ENCODE measurements around the gene FTSJ3. TPM values are rescaled to one million over a fixed set of nuclear protein-coding genes. Genes with fewer than 3 reads are reported as not detected.
"Not testable (repeated sequence)": the region's sequence is repeated elsewhere in the genome, so short reads cannot be mapped to it uniquely, and the experiment has no call there.

FTSJ3 gene
- total RNA-seq, 2 donors from 2014 or later: 22.7 to 30.9 TPM

DNA sequence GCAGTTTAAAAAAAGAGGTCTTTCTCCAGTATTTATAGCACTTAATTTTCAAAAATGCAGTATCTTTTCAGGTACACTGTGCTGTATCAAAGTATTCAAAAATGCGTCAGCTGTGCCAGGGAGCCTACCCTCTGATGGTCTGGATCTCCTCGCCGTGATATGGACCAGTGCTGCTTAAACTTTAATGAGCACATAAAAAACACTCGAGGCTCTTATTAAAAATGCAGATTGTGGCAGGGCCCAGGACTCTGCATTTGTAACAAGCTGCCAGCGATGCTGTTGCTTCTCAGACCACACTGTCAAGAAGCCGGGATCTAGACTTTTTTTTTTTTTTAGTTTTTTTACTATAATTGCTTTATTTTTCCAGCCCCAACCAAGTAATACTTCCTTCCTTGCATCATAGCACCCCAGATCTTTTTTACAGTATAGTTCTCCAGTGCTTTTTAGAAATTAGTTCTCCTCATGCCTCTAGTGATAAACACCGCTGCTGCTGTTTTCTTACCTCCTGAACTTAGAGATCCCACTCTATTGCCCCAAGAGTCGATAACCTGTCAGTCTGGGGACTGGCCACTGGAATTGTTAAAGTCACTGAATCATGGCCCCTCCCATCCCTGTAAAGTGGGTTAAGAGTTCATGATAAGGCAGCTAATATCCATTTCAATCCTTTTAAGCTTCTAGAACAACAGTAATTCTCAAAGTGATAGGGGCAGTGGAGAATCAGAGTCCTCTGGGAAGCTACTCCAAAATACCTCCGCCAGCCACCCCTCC lies 16.6 kb upstream of the FTSJ3 start:
- Histone ChIP-seq H3K27me3 (no peaks in the 10 kb centered on the region), H3K9me3 (peaks cover 0 to 6% (median 0%) of the 10 kb centered on the region in 3 donors), H3K4me1 (peaks cover 40% of the 10 kb centered on the region), H3K36me3 (replicated peaks in 1 of 2; ENCODE audit: insufficient read depth in 1 of 2, low read depth in 2 of 2) (no peaks in the 10 kb centered on the region), H3K27ac (peak overlapping the region in 3 of 4 donors; percentile 87 to 94 (median 92)), H3K4me3 (no peak overlapping the region)
- intact Hi-C loops (cut with DNase I): no loop called here
- TF ChIP-seq POLR2A (IDR thresholded peaks at IDR 0.05): no peak
- TF ChIP-seq CTCF (IDR thresholded peaks at IDR 0.05): no peak
- no peak for DNase-seq
- ATAC-seq: no peak
- WGBS, 2 donors: 76 to 89% methylated on average over 9 of the region's 9 CpGs

GRCh38 chr17:63843387-63843888 lies 16.0 kb upstream of the FTSJ3 start:
- H3K4me3 ChIP-seq: peak overlapping the region in 1 of 2 donors; percentile 32
- WGBS, 2 donors: 9 to 12% methylated on average over 15 to 19 of the region's 19 CpGs
- H3K27ac ChIP-seq: peak overlapping the region; percentile 85 to 94 (median 90)
- H3K36me3 ChIP-seq (replicated peaks in 1 of 2; ENCODE audit: insufficient read depth in 1 of 2, low read depth in 2 of 2); H3K27me3 ChIP-seq; intact Hi-C loops (cut with DNase I); ATAC-seq; H3K9me3 ChIP-seq: not testable (repeated sequence)
- DNase-seq: peak in 3 of 4 donors; percentile 45 to 68 (median 55)
- peaks cover 40% of the 10 kb centered on the region for H3K4me1 ChIP-seq

DNA sequence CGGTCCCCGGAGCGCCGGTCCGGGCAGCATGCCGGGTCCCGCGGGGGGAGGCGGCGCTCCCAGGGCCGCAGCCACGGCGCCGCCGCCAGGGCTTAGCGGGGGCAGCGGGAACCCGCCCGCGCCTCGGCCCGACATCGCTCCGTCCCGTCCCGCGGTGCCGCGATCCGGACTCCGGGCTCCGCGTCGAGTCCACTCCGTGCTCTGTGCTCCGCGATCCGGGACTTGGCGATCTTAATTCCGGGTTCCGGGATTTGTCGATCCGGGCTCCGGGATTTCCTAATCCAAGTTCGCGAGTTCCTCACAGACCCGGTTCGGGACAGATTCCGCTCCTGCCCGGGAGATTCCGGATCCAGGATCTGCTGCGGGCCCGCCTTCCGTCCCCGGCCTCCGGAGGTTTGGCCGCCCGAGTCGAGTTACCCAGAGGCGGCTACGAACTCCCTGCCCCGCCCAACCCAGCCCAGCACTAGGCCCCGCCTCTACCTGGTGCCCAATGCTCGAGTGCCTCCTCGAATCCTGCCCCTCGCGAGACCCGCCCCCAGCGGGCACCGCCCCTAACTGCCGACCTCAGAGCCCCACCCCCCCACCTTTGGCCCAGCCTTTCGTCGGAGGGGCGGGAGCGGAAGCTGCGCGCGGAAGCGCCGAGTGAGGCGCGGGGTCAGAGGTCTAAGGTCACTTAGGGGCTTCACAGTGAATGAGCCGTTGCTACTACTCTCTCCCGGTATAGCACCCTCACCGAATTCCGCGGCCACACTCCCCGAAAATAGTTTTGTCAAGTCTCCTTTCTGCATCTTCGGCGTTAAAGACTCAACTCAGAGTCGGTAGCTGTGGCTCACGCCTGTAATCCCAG lies 15.3 kb upstream of the FTSJ3 start, which contains the start of gene SMARCD2:
TSS of gene SMARCD2 (minus strand) at position 146 of the 847 bp plus-strand sequence. CDS start at position 135, 11 bp downstream.
- Histone ChIP-seq H3K4me1 (peaks cover 45% of the 10 kb centered on the region), H3K4me3 (peak within 1 kb of the TSS; percentile 75 to 83), H3K9me3 (no peaks in the 10 kb centered on the region), H3K36me3 (replicated peaks in 1 of 2; ENCODE audit: insufficient read depth in 1 of 2, low read depth in 2 of 2) (no peaks in the 10 kb centered on the region), H3K27ac (peak within 1 kb of the TSS; percentile 87 to 94 (median 93)), H3K27me3 (no peaks in the 10 kb centered on the region)
- ATAC-seq: peak; percentile 89
- peak in 3 of 7 experiments; percentile 9 to 28 (median 19) for TF ChIP-seq CTCF (IDR thresholded peaks at IDR 0.05)
- TF ChIP-seq POLR2A (IDR thresholded peaks at IDR 0.05): peak; percentile 60 to 72 (median 62)
- intact Hi-C loops (cut with DNase I): no loop called here
- 0% methylated on average over 7 to 68 of the region's 92 CpGs for WGBS, 2 donors
- DNase-seq: peak; percentile 99

GRCh38 chr17:63842173-63842539 lies 14.7 kb upstream of the FTSJ3 start:
- WGBS, 2 donors: 0% methylated on average over 20 to 31 of the region's 36 CpGs
- ATAC-seq (peak; percentile 12), DNase-seq (peak in 3 of 4 donors; percentile 38 to 53 (median 42))
- Histone ChIP-seq H3K27ac (peak overlapping the region; percentile 87 to 94 (median 93)), H3K4me1 (peaks cover 51% of the 10 kb centered on the region), H3K9me3 (no peaks in the 10 kb centered on the region), H3K36me3 (replicated peaks in 1 of 2; ENCODE audit: insufficient read depth in 1 of 2, low read depth in 2 of 2) (no peaks in the 10 kb centered on the region), H3K4me3 (peak overlapping the region; percentile 75 to 83), H3K27me3 (no peaks in the 10 kb centered on the region)
- intact Hi-C loops (cut with DNase I): no loop called here
- no peak for TF ChIP-seq CTCF (IDR thresholded peaks at IDR 0.05)
- TF ChIP-seq POLR2A (IDR thresholded peaks at IDR 0.05): peak in 1 of 3 donors; percentile 2
